ENCODE measurements around the gene PSMA5.
"Not testable (repeated sequence)": the region's sequence is repeated elsewhere in the genome, so short reads cannot be mapped to it uniquely, and the experiment has no call there.

Gene PSMA5

DNA sequence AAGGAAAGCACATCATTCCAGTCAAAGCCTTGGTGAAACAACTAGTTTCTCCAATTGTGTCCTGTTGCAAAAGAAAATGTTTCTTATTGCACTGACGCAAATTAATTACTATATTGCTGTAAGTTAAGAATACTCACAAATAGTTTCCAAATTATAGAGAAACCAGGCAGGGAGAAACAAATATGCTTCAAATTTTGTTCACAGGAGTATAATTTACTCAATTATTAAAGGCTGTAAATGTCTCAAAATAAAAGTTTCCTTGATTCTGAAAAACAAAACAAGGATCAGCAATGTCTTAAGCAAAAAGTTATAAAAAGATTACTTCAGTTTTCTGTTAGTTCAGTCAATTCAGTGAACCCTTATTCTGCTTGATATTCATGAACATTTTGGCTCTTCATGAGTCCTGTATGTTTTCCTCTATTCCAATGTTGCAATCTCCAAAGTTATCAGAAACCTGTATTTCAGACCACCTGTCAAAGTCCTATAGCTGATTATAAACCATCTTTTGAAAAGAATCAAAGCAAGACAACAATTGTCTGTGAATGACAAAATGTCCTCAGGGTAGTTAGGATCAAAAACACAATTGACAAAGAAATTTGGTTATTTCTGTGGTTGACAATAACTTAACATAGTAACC, 28.4 kb upstream of the PSMA5 start:
- ChIA-PET POLR2A (no interaction called here), CTCF (no interaction called here)
- no peak for DNase-seq (ENCODE audit: extremely low spot score)
- TF ChIP-seq, protein P1, sequence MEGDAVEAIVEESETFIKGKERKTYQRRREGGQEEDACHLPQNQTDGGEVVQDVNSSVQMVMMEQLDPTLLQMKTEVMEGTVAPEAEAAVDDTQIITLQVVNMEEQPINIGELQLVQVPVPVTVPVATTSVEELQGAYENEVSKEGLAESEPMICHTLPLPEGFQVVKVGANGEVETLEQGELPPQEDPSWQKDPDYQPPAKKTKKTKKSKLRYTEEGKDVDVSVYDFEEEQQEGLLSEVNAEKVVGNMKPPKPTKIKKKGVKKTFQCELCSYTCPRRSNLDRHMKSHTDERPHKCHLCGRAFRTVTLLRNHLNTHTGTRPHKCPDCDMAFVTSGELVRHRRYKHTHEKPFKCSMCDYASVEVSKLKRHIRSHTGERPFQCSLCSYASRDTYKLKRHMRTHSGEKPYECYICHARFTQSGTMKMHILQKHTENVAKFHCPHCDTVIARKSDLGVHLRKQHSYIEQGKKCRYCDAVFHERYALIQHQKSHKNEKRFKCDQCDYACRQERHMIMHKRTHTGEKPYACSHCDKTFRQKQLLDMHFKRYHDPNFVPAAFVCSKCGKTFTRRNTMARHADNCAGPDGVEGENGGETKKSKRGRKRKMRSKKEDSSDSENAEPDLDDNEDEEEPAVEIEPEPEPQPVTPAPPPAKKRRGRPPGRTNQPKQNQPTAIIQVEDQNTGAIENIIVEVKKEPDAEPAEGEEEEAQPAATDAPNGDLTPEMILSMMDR (IDR thresholded peaks at IDR 0.05; ENCODE audit: control extremely low read depth, extremely low read depth, low read depth, missing control alignments), result no peak

DNA sequence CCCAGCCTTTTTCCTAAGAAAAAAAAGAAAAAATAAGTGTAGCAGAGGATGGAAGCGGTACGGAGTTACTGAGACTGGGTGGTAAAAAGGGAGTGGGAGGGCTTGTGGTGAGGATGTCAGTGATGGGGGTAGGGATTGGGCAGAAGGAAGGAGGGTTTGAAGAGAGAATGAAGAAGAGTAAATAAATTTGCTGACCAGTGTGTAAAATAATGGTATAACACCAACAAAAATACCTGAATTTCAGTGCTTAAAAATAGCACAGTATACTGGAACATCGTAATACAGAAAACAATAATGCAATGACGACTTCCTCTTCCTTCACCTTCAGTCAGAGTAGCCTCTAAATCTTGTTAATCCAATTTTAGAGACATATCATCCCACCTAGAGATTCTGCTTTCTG, 21.3 kb upstream of the PSMA5 start:
- no peak for DNase-seq (ENCODE audit: extremely low spot score)
- ChIA-PET POLR2A (no interaction called here), CTCF (interaction anchor here (1.0 kb wide), 1 partner anchor 10 kb away, joined by 3 read pairs; no protein-coding TSS in a partner anchor)
- TF ChIP-seq, protein P1 (IDR thresholded peaks at IDR 0.05; ENCODE audit: control extremely low read depth, extremely low read depth, low read depth, missing control alignments), result no peak

DNA sequence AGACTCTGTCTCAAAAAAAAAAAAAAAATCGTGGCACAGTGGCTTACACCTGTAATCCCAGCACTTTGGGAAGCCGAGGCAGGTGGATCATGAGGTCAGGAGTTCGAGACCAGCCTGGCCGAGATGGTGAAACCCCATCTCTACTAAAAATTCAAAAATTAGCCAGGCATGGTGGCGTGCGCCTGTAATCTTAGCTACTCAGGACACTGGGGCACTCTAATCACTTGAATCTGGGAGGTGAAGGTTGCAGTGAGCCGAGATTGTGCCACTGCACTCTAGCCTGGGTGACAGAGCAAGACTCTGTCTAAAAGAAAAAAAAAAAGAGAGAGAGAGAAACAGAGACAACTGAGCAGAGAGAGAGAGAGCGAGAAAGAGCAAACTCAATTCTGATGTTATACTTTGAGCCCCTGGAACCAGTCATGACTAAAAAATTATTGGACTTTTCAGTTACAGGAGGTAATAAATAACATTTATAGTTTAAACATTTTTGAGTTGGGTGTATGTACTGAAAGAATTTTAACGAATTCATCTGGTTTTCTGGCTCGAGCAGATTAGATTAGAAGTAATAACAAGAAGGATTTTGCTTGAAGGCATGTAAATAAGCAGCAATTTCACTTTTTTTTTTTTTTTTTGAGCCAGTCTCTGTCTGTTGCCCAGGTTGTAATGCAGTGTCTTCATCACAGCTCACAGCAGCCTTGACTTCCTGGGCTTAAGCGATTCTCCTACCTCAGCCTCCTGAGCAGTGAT, 19.9 kb upstream of the PSMA5 start:
- POLR2A ChIA-PET; CTCF ChIA-PET; DNase-seq (ENCODE audit: extremely low spot score): not testable (repeated sequence)

DNA sequence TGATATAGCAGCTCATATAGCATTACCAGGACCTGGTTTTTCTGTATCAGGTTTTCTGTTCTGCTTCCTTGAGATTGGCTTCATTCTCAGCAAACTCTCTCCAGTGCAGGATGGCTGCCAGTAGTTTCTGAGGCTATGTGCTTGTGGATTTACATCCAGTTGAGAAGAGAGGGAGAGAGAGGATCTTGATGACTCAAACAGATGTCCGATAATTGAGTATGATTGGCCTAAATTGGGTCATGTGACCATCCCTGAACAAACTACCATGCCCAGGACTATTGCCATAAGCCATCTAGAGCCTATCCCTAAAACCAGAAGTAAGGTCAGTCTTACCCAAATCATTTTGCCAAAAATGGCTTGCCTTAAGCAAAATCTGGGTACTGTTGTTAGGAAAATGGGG, 18.1 kb upstream of the PSMA5 start:
- POLR2A ChIA-PET, result no interaction called here
- CTCF ChIA-PET, result interaction anchor here (1.2 kb wide), 1 partner anchor 19 kb away, joined by 3 read pairs; no protein-coding TSS in a partner anchor
- TF ChIP-seq, protein P1 (IDR thresholded peaks at IDR 0.05; ENCODE audit: control extremely low read depth, extremely low read depth, low read depth, missing control alignments), result no peak
- DNase-seq (ENCODE audit: extremely low spot score), result no peak

DNA sequence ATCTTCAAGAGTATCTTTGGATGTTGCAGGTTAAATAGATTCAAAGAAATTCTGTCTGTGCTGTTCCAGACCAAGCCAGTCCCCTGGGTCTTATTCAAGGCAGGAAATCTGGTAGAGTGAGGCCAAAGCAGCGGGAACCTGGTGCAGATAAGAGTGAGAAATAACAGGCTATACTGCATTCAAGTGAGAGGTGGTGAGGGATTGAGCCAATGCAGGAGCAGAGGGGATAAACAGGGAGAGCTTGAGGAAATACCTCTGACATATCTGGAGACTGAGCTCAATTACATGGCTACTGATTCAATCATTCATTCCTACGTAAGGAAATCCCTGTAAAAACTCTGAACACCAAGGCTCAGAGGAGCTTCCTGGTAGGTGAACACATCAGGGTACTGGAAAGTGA, 17.2 kb upstream of the PSMA5 start:
- DNase-seq (ENCODE audit: extremely low spot score), result no peak
- CTCF ChIA-PET, result interaction anchor here (1.2 kb wide), 1 partner anchor 18 kb away, joined by 3 read pairs; no protein-coding TSS in a partner anchor
- TF ChIP-seq, protein P1 (IDR thresholded peaks at IDR 0.05; ENCODE audit: control extremely low read depth, extremely low read depth, low read depth, missing control alignments), result no peak
- POLR2A ChIA-PET, result no interaction called here

DNA sequence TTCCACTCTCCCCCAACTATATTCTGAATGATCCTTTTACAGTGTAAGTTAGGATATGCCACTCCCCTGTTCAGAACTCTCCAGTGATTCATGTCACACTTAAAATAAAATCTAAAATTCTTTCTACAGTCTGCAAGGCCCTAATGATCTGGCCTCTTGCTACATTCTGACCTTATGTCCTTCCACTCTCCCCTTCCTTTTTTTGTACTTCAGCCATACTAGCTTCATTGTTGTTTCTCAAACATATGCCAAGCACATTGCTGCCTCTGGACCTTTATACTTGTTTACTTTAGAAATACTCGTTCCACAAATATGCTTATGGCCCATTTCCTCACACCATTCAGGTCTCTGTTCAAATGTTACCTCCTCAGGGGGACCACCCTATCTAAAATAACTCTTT, 14.8 kb upstream of the PSMA5 start:
- TF ChIP-seq, protein P1 (IDR thresholded peaks at IDR 0.05; ENCODE audit: control extremely low read depth, extremely low read depth, low read depth, missing control alignments), result no peak

DNA sequence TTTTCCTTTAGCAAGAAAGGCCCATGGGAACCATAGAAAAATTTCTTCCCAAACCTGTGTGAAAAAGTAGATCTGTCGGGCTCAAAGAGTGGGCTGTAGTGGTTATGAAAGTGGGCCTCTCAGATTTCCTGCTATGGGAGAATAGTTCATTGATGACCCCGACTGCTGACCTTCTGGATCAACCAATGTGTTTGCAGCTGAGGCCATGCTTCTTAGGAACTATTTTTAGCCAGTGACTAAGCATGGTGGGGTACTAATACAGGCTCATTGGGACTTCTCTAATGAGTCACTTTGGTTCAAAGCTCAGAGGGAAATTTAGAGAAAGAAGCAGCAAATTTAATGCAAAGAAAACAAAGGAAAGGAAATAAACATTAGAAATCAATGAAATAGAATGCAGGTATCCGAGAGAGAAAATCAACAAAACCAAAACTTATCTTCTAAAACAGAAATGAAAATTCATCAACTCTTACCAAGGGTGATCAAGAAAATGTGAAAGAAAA, 12.6 kb upstream of the PSMA5 start:
- POLR2A ChIA-PET, result no interaction called here

More for the DNA sequence above, 14.8 kb upstream of the PSMA5 start:
- CTCF ChIA-PET, result no interaction called here
- DNase-seq (ENCODE audit: extremely low spot score), result no peak
- POLR2A ChIA-PET, result no interaction called here

More for the DNA sequence above, 12.6 kb upstream of the PSMA5 start:
- CTCF ChIA-PET, result no interaction called here
- peak; percentile 27 for DNase-seq (ENCODE audit: extremely low spot score)
- TF ChIP-seq, protein P1 (IDR thresholded peaks at IDR 0.05; ENCODE audit: control extremely low read depth, extremely low read depth, low read depth, missing control alignments), result no peak

All from GM10248 (cell line).